ENCODE results near the gene SERPINB2. TPM values are rescaled to one million over a fixed set of nuclear protein-coding genes. Genes with fewer than 3 reads are reported as not detected.
"Not testable (repeated sequence)": the region's sequence is repeated elsewhere in the genome, so short reads cannot be mapped to it uniquely, and the experiment has no call there.

SERPINB2 gene
- polyA plus RNA-seq, 1 donor, result 0.15 TPM

DNA sequence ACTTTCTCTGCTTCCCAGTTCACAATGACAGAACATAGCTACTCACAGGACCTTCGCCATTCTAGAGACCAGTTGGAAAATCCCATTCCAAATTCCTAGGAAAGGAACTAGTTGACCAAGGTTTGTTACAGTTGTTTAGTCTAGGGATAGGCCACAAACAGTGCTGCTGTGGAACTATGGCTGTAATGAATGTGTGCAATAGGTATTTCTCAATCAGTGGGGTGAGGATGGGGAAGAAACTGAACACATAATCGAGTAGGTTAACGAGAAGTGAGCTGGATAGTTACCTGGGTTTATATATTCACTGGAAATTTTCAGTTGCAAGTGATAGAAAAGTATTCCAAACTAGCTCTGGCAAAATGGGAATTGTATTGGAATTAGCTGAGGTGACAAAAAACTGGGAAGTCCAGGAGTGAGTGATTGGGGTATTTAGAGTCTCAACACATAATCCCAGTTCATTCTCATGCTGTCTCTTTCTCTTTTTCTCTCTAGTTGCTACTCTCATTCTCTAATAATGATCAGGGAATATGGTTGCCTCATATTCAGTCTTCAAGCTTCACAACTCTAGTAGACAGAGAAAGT, 43.4 kb downstream of the SERPINB2 start:
- H3K27ac ChIP-seq (ENCODE audit: low read length), result no peak overlapping the region
- WGBS (ENCODE audit: insufficient coverage, low lambda C conversion rate), result no CpG with 5 or more reads among the region's 3 CpGs

DNA sequence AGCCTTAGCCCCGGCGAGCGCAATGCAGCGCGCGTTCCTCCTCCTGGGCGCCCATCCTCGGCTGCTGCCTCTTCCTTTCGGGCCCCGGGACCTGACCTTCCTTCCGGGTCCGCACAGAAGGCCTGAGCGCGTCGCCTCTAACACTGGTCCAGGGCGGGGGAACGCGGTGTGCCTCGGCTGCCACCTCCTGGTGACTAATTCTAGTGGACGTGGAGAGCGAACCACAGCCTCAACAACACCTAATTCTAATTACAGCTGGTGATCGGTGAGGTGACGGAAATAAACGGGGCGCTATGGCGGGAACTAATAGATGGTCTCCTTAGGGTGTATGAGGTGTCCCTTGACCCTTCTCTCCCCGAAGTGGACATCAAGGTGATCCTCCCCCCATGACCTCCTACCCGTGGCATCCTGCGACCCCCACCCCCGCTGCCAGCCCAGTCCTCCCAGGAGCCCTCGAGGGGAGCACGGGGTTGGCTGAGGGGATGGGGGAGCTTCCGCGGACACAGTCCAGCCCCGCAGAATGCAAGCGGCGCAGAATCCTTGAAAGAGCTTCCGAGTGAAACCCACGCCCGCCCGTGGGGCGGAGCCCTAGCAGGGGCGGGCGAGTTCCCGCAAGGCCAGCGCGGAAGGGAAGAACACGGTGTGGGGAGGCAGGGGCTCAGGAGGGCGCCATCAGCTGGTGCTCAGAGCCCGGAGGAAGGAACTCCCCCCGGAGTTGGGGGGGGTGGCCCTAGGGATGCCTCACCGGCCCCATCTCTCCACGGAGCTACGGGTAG, 48.8 kb downstream of the SERPINB2 start:
- no CpG with 5 or more reads among the region's 54 CpGs for WGBS (ENCODE audit: insufficient coverage, low lambda C conversion rate)
- Histone ChIP-seq H3K27me3 (ENCODE audit: control insufficient read depth, insufficient read depth, low read length) (peaks cover 24% of the 10 kb centered on the region), H3K4me1 (ENCODE audit: control insufficient read depth, insufficient read depth, low read length) (no peaks in the 10 kb centered on the region), H3K4me3 (ENCODE audit: low read length) (peak overlapping the region; percentile 33), H3K36me3 (ENCODE audit: control insufficient read depth, insufficient read depth, low read length) (no peaks in the 10 kb centered on the region), H3K27ac (ENCODE audit: low read length) (no peak overlapping the region), H3K9me3 (ENCODE audit: control insufficient read depth, low read depth, low read length) (no peaks in the 10 kb centered on the region)
- DNase-seq, result peak; percentile 45 to 56

More for the DNA sequence above, 43.4 kb downstream of the SERPINB2 start:
- no peaks in the 10 kb centered on the region for H3K36me3 ChIP-seq (ENCODE audit: control insufficient read depth, insufficient read depth, low read length)
- H3K4me1 ChIP-seq (ENCODE audit: control insufficient read depth, insufficient read depth, low read length), result no peaks in the 10 kb centered on the region
- H3K4me3 ChIP-seq (ENCODE audit: low read length), result no peak overlapping the region
- no peaks in the 10 kb centered on the region for H3K27me3 ChIP-seq (ENCODE audit: control insufficient read depth, insufficient read depth, low read length)
- DNase-seq, result no peak
- no peaks in the 10 kb centered on the region for H3K9me3 ChIP-seq (ENCODE audit: control insufficient read depth, low read depth, low read length)

DNA sequence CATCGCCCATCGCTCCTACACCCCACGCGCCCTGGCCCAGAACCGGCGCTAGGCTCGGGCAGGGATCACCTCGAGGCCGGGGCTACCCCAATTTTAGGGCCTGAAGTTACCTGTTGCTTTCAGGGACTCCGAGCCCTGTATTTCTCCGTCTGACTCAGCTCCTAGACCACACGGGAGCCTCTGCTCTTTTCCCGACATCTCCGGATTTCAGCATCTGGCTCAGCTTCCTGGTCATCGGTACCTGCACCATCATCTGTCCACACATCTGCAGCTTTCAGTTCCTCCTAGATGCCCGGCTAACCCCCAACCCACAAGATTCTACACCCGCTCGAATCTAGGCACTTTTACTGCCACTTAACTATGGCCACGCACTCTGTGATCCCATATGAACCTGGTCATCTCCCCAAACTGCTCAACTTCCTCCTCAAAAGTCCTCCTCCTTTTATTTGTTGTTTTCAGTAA, 49.5 kb downstream of the SERPINB2 start:
- DNase-seq, result no peak
- WGBS (ENCODE audit: insufficient coverage, low lambda C conversion rate), result 67% methylated on average over 6 of the region's 19 CpGs

DNA sequence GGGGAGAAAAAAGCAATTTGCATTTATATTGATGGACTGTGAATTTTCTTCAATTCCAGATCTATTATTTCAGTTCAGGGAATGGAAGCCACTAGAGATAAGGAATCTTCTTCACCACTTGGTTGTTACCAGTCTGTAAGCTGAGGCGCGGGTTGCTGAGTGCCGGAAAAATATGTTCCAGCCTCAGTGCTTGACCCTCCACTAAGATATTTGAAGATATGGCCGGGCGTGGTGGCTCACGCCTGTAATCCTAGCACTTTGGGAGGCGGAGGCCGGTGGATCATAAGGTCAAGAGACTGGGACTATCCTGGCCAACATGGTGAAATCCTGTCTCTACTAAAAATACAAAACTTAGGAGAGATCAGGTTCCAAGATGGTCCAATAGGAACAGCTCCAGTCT, 52.5 kb downstream of the SERPINB2 start:
- H3K27ac ChIP-seq (ENCODE audit: low read length), result no peak overlapping the region
- peaks cover 24% of the 10 kb centered on the region for H3K27me3 ChIP-seq (ENCODE audit: control insufficient read depth, insufficient read depth, low read length)
- H3K36me3 ChIP-seq (ENCODE audit: control insufficient read depth, insufficient read depth, low read length), result no peaks in the 10 kb centered on the region
- no CpG with 5 or more reads among the region's 8 CpGs for WGBS (ENCODE audit: insufficient coverage, low lambda C conversion rate)
- H3K9me3 ChIP-seq (ENCODE audit: control insufficient read depth, low read depth, low read length), result no peaks in the 10 kb centered on the region
- no peak for DNase-seq
- no peaks in the 10 kb centered on the region for H3K4me1 ChIP-seq (ENCODE audit: control insufficient read depth, insufficient read depth, low read length)
- no peak overlapping the region for H3K4me3 ChIP-seq (ENCODE audit: low read length)

More for the DNA sequence above, 49.5 kb downstream of the SERPINB2 start:
- no peaks in the 10 kb centered on the region for H3K9me3 ChIP-seq (ENCODE audit: control insufficient read depth, low read depth, low read length)
- no peaks in the 10 kb centered on the region for H3K4me1 ChIP-seq (ENCODE audit: control insufficient read depth, insufficient read depth, low read length)
- no peak overlapping the region for H3K27ac ChIP-seq (ENCODE audit: low read length)
- H3K36me3 ChIP-seq (ENCODE audit: control insufficient read depth, insufficient read depth, low read length), result no peaks in the 10 kb centered on the region
- peaks cover 24% of the 10 kb centered on the region for H3K27me3 ChIP-seq (ENCODE audit: control insufficient read depth, insufficient read depth, low read length)
- H3K4me3 ChIP-seq (ENCODE audit: low read length), result peak overlapping the region; percentile 33

DNA sequence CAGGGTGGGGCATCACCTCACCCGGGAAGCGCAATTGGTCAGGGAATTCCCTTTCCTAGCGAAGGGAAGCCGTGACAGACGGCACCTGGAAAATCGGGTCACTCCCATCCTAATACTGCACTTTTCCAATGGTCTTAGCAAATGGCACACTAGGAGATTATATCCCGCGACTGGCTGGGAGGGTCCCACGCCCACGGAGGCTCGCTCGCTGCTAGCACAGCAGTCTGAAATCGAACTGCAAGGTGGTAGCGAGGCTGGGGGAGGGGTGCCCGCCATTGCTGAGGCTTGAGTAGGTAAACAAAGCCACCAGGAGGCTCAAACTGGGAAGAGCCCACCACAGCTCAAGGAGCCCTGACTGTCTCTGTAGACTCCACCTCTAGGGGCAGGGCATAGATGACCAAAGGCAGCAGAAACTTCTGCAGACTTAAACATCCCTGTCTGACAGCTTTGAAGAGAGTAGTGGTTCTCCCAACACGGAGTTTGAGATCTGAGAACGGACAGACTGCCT, 53.1 kb downstream of the SERPINB2 start:
- H3K4me3 ChIP-seq (ENCODE audit: low read length); DNase-seq; H3K9me3 ChIP-seq (ENCODE audit: control insufficient read depth, low read depth, low read length); H3K27ac ChIP-seq (ENCODE audit: low read length); H3K36me3 ChIP-seq (ENCODE audit: control insufficient read depth, insufficient read depth, low read length); H3K4me1 ChIP-seq (ENCODE audit: control insufficient read depth, insufficient read depth, low read length): not testable (repeated sequence)
- WGBS (ENCODE audit: insufficient coverage, low lambda C conversion rate), result no CpG with 5 or more reads among the region's 17 CpGs
- peaks cover 24% of the 10 kb centered on the region for H3K27me3 ChIP-seq (ENCODE audit: control insufficient read depth, insufficient read depth, low read length)

DNA sequence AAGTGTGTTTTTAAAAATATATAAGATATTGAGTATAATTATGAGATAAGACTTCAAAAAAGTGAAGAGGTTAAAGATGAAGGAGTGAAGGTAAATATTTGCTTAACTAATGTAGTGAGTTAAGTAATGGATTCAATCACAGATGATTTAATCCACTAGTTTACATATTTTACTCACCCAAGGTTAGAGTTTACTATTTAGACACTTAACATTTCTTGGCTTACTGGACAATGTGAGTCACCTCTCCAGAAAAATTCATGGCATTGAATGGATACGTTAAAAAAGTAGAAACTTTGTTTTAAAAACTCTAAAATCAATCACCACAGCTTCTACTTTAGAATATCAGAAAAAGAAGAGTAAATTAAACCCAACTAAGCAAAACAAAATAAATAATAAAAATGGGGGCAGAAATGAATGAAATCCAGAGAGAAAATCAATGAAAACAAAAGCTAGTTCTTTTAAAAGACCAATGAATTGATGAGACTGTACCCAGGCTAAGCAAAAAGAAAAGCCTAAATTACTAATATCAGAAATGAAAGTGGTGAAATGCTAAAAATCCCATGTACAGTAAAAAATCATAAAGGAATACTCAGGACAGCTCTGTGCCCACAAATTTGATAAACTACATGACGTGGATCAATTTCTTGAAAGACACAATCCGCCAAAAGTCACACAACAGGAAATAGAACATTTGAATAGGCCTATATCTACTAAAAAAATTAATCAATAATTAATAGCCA, 59.7 kb downstream of the SERPINB2 start:
- DNase-seq, result no peak
- Histone ChIP-seq H3K27me3 (ENCODE audit: control insufficient read depth, insufficient read depth, low read length) (peaks cover 5% of the 10 kb centered on the region), H3K9me3 (ENCODE audit: control insufficient read depth, low read depth, low read length) (no peaks in the 10 kb centered on the region), H3K4me3 (ENCODE audit: low read length) (no peak overlapping the region), H3K4me1 (ENCODE audit: control insufficient read depth, insufficient read depth, low read length) (no peaks in the 10 kb centered on the region), H3K27ac (ENCODE audit: low read length) (no peak overlapping the region), H3K36me3 (ENCODE audit: control insufficient read depth, insufficient read depth, low read length) (no peaks in the 10 kb centered on the region)
- 89% methylated on average over 1 of the region's 3 CpGs for WGBS (ENCODE audit: insufficient coverage, low lambda C conversion rate)

DNA sequence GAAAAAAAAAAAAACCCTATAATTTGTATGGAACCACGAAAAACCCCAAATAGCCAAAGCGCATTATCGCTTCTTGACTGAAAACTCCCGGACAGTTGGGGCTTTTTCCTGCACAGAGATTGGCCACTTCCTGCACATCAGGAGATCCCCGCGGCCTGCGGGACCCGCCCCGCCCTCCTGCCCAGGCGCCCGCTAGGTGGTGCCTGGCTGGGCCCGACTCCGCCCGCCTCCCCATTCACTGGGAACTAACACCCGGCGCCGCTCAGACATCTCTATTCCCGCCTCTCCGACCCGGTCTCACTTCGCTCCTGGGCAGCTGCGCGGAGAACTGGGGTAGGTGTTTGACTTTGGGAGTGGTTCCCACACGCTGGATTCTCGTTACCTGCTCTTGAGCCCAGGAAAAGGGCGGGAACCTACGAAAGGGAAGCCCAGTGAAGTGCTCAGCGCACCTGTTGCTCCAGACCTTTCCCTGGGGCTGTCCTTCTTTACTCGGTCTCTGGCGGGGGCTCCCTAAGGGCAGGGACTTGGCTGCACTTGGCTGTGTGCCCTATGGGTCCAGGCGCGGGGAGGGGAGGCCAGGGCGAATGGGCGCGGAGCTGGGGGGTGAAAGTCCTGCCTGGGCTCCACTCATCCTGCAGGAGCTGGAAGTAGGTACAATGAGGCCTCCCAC, 61.7 kb downstream of the SERPINB2 start, which contains the start of gene HMSD:
HMSD (plus strand) TSS at position 234 of the 670 bp plus-strand sequence. CDS start 4,155 bp downstream, outside the sequence.
- Histone ChIP-seq H3K4me3 (ENCODE audit: low read length) (no peak within 1 kb of the TSS), H3K9me3 (ENCODE audit: control insufficient read depth, low read depth, low read length) (no peaks in the 10 kb centered on the region), H3K36me3 (ENCODE audit: control insufficient read depth, insufficient read depth, low read length) (no peaks in the 10 kb centered on the region), H3K27me3 (ENCODE audit: control insufficient read depth, insufficient read depth, low read length) (peaks cover 5% of the 10 kb centered on the region), H3K4me1 (ENCODE audit: control insufficient read depth, insufficient read depth, low read length) (no peaks in the 10 kb centered on the region), H3K27ac (ENCODE audit: low read length) (no peak within 1 kb of the TSS)
- peak in 1 of 2 donors; percentile 24 for DNase-seq
- no CpG with 5 or more reads among the region's 35 CpGs for WGBS (ENCODE audit: insufficient coverage, low lambda C conversion rate)

DNA sequence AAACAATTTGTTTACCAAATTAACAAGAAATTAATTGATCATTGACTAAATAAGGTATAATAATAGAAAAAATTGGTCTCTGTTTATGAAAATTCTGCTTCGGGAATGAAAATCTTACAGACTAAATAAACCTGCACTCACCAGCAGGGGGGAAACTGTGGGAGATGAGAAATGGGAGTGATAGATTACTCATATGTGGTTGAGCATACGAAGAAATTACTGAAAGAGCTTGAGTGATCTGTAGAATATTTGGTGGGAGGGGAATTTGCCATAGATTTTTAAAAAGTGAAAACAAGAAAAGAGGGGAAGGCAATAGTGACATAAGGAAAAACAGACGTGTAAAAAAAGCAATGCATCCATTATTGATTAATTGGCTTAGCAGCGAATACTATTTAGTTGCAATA, 63.8 kb downstream of the SERPINB2 start:
- Histone ChIP-seq H3K4me3 (ENCODE audit: low read length) (no peak overlapping the region), H3K36me3 (ENCODE audit: control insufficient read depth, insufficient read depth, low read length) (no peaks in the 10 kb centered on the region), H3K27ac (ENCODE audit: low read length) (no peak overlapping the region), H3K27me3 (ENCODE audit: control insufficient read depth, insufficient read depth, low read length) (peaks cover 5% of the 10 kb centered on the region), H3K4me1 (ENCODE audit: control insufficient read depth, insufficient read depth, low read length) (no peaks in the 10 kb centered on the region), H3K9me3 (ENCODE audit: control insufficient read depth, low read depth, low read length) (no peaks in the 10 kb centered on the region)
- WGBS (ENCODE audit: insufficient coverage, low lambda C conversion rate), result 86% methylated on average over 3 of the region's 4 CpGs
- no peak for DNase-seq
